ENCODE results near the gene NHEJ1. TPM values are rescaled to one million over a fixed set of nuclear protein-coding genes. Genes with fewer than 3 reads are reported as not detected.

The NHEJ1 gene
- total RNA-seq, 2 experiments from 2014 or later = 12.7 to 14.3 TPM

DNA sequence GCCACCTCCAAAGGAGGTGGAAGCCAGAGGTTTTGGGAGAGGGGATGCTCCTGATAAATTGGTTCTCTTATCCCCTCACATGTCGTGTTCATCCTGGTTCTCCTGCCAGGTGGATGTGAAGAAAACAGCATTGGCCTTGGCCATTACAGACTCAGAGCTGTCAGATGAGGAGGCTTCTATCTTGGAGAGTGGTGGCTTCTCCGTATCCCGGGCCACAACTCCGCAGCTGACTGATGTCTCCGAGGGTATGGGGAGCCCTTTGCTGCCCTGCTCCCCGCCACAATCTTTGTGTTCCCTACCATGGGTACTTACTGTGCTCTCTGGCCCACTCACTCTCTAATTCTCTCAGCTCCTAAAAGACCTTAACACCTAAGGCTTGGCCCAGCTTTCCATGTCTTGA lies 20.9 kb upstream of the NHEJ1 start:
- CTCF ChIA-PET (ENCODE audit: unreplicated experiment) = interaction anchor here (0.6 kb wide), 1 partner anchor 19 kb away, joined by 3 read pairs; no protein-coding TSS in a partner anchor
- Histone ChIP-seq H3K4me1 (ENCODE audit: insufficient read depth, low read length, poor library complexity, severe bottlenecking) (peaks cover 10% of the 10 kb centered on the region), H3K4me3 (ENCODE audit: low read depth, low read length, poor library complexity, severe bottlenecking) (no peak overlapping the region), H3K4me2 (ENCODE audit: low read length) (no peak overlapping the region), H3K9me2 (ENCODE audit: insufficient read depth, low read length) (no peaks in the 10 kb centered on the region), H4K20me1 (ENCODE audit: insufficient read depth, low read length) (0 out of 2 replicates have a peak, but pooled peaks cover 10% of the 10 kb centered on the region), H2AFZ (ENCODE audit: low read length) (no peak overlapping the region), H3K36me3 (ENCODE audit: insufficient read depth, low read length) (peaks cover 68% of the 10 kb centered on the region), H3K27ac (ENCODE audit: low read depth, low read length, poor library complexity, severe bottlenecking) (no peak overlapping the region), H3K9me3 (ENCODE audit: low read length) (no peaks in the 10 kb centered on the region), H3K79me2 (ENCODE audit: insufficient read depth, low read depth, low read length) (peaks cover 18% of the 10 kb centered on the region; the same call in 1 of the 2 replicates)
- no TSS peak for BruUV-seq (replicated peaks)
- POLR2A ChIA-PET = interaction anchor here (0.5 to 1.1 kb wide), 4 partner anchors 15 to 140 kb away, joined by 3 read pairs; partner anchors contain the start of gene CFAP65
- intact Hi-C loops (cut with micrococcal nuclease; ENCODE audit: unreplicated experiment) = no loop called here
- DNase-seq (ENCODE audit: low spot score) = no peak
- TF ChIP-seq, protein P1, sequence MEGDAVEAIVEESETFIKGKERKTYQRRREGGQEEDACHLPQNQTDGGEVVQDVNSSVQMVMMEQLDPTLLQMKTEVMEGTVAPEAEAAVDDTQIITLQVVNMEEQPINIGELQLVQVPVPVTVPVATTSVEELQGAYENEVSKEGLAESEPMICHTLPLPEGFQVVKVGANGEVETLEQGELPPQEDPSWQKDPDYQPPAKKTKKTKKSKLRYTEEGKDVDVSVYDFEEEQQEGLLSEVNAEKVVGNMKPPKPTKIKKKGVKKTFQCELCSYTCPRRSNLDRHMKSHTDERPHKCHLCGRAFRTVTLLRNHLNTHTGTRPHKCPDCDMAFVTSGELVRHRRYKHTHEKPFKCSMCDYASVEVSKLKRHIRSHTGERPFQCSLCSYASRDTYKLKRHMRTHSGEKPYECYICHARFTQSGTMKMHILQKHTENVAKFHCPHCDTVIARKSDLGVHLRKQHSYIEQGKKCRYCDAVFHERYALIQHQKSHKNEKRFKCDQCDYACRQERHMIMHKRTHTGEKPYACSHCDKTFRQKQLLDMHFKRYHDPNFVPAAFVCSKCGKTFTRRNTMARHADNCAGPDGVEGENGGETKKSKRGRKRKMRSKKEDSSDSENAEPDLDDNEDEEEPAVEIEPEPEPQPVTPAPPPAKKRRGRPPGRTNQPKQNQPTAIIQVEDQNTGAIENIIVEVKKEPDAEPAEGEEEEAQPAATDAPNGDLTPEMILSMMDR (conservative IDR thresholded peaks at IDR 0.05; ENCODE audit: low read length) = no peak
- TF ChIP-seq EZH2phosphoT487 (IDR thresholded peaks at IDR 0.05; ENCODE audit: borderline replicate concordance, low read depth, low read length) = no peak

DNA sequence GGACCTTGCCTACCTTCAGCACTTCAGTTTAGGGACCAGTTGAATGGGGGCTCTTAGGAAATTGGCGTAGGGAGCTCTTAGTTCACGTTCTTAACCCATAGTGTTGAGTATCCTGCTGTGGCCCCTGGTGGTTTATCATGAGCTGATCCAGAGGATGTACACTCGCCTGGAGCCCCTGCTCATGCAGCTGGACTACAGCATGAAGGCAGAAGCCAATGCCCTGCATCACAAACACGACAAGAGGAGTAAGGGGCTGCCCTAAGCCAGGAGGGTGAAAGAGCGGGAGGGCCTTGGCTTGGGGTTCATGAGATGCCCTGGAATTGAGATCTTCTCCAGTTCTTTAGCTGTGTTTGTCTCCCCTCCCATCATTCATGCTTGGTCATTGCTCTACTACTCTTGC lies 20.3 kb upstream of the NHEJ1 start:
- peaks cover 67% of the 10 kb centered on the region for H3K36me3 ChIP-seq (ENCODE audit: insufficient read depth, low read length)
- H3K4me1 ChIP-seq (ENCODE audit: insufficient read depth, low read length, poor library complexity, severe bottlenecking) = peaks cover 11% of the 10 kb centered on the region
- ChIA-PET CTCF (ENCODE audit: unreplicated experiment) (no interaction called here), POLR2A (interaction anchor here (0.5 to 1.1 kb wide), 4 partner anchors 15 to 140 kb away, joined by 3 to 5 read pairs (median 3); partner anchors contain the start of gene CFAP65)
- no peak for DNase-seq (ENCODE audit: low spot score)
- 0 out of 2 replicates have a peak, but pooled peaks cover 10% of the 10 kb centered on the region for H4K20me1 ChIP-seq (ENCODE audit: insufficient read depth, low read length)
- H3K79me2 ChIP-seq (ENCODE audit: insufficient read depth, low read depth, low read length) = peaks cover 21% of the 10 kb centered on the region; the same call in 1 of the 2 replicates
- no peaks in the 10 kb centered on the region for H3K9me3 ChIP-seq (ENCODE audit: low read length)
- no peaks in the 10 kb centered on the region for H3K9me2 ChIP-seq (ENCODE audit: insufficient read depth, low read length)
- TF ChIP-seq, protein P1 (conservative IDR thresholded peaks at IDR 0.05; ENCODE audit: low read length) = no peak
- TF ChIP-seq EZH2phosphoT487 (IDR thresholded peaks at IDR 0.05; ENCODE audit: borderline replicate concordance, low read depth, low read length) = no peak
- no peak overlapping the region for H2AFZ ChIP-seq (ENCODE audit: low read length)
- no peak overlapping the region for H3K4me2 ChIP-seq (ENCODE audit: low read length)
- BruUV-seq (replicated peaks) = no TSS peak
- no peak overlapping the region for H3K4me3 ChIP-seq (ENCODE audit: low read depth, low read length, poor library complexity, severe bottlenecking)
- intact Hi-C loops (cut with micrococcal nuclease; ENCODE audit: unreplicated experiment) = no loop called here
- H3K27ac ChIP-seq (ENCODE audit: low read depth, low read length, poor library complexity, severe bottlenecking) = no peak overlapping the region
